ENCODE results near the gene EFCAB14. TPM values are rescaled to one million over a fixed set of nuclear protein-coding genes. Genes with fewer than 3 reads are reported as not detected.
A peak's percentile ranks its signal among the peaks of the same experiment; 100 is the strongest.

Gene EFCAB14
- total and polyA plus RNA-seq, 2 experiments from 2014 or later = 23.3 to 49.0 TPM

DNA sequence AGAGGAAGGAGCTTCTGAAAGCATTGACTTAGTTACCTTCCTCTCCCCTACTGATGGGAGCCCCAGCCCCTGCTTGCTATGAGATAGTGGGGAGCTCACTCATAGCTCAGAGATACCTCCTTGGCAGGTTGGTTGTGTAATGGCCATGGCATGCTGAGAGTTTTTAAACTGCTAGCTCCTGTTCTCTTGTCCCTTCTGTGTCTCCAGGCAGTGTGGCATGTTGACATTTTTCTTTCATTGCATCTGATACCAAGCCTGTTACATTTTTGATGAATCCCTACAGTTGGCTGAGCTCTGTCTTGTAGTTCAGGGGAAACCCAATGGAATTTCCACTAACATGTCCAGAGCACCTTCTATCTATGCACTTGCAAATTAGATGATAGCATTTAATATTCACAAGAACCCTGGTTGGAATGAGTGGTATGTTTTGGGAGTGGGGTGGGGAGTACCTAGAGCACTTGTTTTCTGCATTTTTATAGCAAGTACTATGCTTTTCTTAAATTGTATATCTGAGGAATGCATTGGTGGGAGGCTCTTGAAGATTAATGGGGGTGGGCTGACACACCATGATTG lies 39.1 kb upstream of the EFCAB14 start:
- peaks cover 2% of the 10 kb centered on the region for H3K27me3 Mint-ChIP-seq (ENCODE audit: insufficient read depth, low read depth, poor library complexity)
- Histone ChIP-seq H3K27me3 (ENCODE audit: insufficient read depth) (no peaks in the 10 kb centered on the region), H3K4me2 (0 out of 2 replicates have a peak overlapping the region, but pooled peaks have one; percentile 46), H3K4me3 (no peak overlapping the region), H3K36me3 (ENCODE audit: insufficient read depth) (no peaks in the 10 kb centered on the region), H4K20me1 (replicated peaks; ENCODE audit: insufficient read depth) (no peaks in the 10 kb centered on the region), H2AFZ (peak overlapping the region; percentile 53; the same call in 1 of the 2 replicates), H3K9me2 (ENCODE audit: insufficient read depth) (no peaks in the 10 kb centered on the region), H3K4me1 (ENCODE audit: insufficient read depth) (peaks cover 17% of the 10 kb centered on the region; the same call in 1 of the 2 replicates), H3F3A (replicated peaks; ENCODE audit: low read depth) (no peaks in the 10 kb centered on the region), H3K79me2 (replicated peaks; ENCODE audit: insufficient read depth) (no peaks in the 10 kb centered on the region), H3K27ac (ENCODE audit: low read depth) (peak overlapping the region; percentile 73)
- H3K4me1 Mint-ChIP-seq = peaks cover 23% of the 10 kb centered on the region
- no peak for DNase-seq (ENCODE audit: low spot score)
- TF ChIP-seq NANOG (IDR thresholded peaks at IDR 0.05; ENCODE audit: borderline replicate concordance) (no peak), ZNF331 (CRISPR knock-in tag; IDR thresholded peaks at IDR 0.05; ENCODE audit: low read depth) (no peak), EZH2 (IDR thresholded peaks at IDR 0.05; ENCODE audit: low read depth, unreplicated experiment) (no peak), CREB1 (CRISPR knock-in tag; IDR thresholded peaks at IDR 0.05; ENCODE audit: low read depth) (no peak), JUNB (IDR thresholded peaks at IDR 0.05; ENCODE audit: unreplicated experiment) (no peak), EZH2phosphoT487 (IDR thresholded peaks at IDR 0.05; ENCODE audit: unreplicated experiment) (no peak), STAT1 (IDR thresholded peaks at IDR 0.05; ENCODE audit: unreplicated experiment) (no peak), ZNF114 (CRISPR knock-in tag; IDR thresholded peaks at IDR 0.05) (no peak), POLR2AphosphoS5 (IDR thresholded peaks at IDR 0.05; ENCODE audit: low read depth) (no peak)
- TF ChIP-seq, protein P1, sequence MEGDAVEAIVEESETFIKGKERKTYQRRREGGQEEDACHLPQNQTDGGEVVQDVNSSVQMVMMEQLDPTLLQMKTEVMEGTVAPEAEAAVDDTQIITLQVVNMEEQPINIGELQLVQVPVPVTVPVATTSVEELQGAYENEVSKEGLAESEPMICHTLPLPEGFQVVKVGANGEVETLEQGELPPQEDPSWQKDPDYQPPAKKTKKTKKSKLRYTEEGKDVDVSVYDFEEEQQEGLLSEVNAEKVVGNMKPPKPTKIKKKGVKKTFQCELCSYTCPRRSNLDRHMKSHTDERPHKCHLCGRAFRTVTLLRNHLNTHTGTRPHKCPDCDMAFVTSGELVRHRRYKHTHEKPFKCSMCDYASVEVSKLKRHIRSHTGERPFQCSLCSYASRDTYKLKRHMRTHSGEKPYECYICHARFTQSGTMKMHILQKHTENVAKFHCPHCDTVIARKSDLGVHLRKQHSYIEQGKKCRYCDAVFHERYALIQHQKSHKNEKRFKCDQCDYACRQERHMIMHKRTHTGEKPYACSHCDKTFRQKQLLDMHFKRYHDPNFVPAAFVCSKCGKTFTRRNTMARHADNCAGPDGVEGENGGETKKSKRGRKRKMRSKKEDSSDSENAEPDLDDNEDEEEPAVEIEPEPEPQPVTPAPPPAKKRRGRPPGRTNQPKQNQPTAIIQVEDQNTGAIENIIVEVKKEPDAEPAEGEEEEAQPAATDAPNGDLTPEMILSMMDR (conservative IDR thresholded peaks at IDR 0.05; ENCODE audit: low read depth in 2 of 2) = no peak
- TF ChIP-seq, protein P2, sequence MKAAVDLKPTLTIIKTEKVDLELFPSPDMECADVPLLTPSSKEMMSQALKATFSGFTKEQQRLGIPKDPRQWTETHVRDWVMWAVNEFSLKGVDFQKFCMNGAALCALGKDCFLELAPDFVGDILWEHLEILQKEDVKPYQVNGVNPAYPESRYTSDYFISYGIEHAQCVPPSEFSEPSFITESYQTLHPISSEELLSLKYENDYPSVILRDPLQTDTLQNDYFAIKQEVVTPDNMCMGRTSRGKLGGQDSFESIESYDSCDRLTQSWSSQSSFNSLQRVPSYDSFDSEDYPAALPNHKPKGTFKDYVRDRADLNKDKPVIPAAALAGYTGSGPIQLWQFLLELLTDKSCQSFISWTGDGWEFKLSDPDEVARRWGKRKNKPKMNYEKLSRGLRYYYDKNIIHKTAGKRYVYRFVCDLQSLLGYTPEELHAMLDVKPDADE (IDR thresholded peaks at IDR 0.05) = no peak
- TF ChIP-seq, protein P3, sequence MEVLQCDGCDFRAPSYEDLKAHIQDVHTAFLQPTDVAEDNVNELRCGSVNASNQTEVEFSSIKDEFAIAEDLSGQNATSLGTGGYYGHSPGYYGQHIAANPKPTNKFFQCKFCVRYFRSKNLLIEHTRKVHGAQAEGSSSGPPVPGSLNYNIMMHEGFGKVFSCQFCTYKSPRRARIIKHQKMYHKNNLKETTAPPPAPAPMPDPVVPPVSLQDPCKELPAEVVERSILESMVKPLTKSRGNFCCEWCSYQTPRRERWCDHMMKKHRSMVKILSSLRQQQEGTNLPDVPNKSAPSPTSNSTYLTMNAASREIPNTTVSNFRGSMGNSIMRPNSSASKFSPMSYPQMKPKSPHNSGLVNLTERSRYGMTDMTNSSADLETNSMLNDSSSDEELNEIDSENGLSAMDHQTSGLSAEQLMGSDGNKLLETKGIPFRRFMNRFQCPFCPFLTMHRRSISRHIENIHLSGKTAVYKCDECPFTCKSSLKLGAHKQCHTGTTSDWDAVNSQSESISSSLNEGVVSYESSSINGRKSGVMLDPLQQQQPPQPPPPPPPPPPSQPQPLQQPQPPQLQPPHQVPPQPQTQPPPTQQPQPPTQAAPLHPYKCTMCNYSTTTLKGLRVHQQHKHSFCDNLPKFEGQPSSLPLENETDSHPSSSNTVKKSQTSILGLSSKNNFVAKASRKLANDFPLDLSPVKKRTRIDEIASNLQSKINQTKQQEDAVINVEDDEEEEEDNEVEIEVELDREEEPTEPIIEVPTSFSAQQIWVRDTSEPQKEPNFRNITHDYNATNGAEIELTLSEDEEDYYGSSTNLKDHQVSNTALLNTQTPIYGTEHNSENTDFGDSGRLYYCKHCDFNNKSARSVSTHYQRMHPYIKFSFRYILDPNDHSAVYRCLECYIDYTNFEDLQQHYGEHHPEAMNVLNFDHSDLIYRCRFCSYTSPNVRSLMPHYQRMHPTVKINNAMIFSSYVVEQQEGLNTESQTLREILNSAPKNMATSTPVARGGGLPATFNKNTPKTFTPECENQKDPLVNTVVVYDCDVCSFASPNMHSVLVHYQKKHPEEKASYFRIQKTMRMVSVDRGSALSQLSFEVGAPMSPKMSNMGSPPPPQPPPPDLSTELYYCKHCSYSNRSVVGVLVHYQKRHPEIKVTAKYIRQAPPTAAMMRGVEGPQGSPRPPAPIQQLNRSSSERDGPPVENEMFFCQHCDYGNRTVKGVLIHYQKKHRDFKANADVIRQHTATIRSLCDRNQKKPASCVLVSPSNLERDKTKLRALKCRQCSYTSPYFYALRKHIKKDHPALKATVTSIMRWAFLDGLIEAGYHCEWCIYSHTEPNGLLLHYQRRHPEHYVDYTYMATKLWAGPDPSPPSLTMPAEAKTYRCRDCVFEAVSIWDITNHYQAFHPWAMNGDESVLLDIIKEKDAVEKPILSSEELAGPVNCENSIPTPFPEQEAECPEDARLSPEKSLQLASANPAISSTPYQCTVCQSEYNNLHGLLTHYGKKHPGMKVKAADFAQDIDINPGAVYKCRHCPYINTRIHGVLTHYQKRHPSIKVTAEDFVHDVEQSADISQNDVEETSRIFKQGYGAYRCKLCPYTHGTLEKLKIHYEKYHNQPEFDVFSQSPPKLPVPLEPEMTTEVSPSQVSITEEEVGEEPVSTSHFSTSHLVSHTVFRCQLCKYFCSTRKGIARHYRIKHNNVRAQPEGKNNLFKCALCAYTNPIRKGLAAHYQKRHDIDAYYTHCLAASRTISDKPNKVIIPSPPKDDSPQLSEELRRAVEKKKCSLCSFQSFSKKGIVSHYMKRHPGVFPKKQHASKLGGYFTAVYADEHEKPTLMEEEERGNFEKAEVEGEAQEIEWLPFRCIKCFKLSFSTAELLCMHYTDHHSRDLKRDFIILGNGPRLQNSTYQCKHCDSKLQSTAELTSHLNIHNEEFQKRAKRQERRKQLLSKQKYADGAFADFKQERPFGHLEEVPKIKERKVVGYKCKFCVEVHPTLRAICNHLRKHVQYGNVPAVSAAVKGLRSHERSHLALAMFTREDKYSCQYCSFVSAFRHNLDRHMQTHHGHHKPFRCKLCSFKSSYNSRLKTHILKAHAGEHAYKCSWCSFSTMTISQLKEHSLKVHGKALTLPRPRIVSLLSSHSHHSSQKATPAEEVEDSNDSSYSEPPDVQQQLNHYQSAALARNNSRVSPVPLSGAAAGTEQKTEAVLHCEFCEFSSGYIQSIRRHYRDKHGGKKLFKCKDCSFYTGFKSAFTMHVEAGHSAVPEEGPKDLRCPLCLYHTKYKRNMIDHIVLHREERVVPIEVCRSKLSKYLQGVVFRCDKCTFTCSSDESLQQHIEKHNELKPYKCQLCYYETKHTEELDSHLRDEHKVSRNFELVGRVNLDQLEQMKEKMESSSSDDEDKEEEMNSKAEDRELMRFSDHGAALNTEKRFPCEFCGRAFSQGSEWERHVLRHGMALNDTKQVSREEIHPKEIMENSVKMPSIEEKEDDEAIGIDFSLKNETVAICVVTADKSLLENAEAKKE (CRISPR knock-in tag; IDR thresholded peaks at IDR 0.05) = no peak
- TF ChIP-seq, protein P4, sequence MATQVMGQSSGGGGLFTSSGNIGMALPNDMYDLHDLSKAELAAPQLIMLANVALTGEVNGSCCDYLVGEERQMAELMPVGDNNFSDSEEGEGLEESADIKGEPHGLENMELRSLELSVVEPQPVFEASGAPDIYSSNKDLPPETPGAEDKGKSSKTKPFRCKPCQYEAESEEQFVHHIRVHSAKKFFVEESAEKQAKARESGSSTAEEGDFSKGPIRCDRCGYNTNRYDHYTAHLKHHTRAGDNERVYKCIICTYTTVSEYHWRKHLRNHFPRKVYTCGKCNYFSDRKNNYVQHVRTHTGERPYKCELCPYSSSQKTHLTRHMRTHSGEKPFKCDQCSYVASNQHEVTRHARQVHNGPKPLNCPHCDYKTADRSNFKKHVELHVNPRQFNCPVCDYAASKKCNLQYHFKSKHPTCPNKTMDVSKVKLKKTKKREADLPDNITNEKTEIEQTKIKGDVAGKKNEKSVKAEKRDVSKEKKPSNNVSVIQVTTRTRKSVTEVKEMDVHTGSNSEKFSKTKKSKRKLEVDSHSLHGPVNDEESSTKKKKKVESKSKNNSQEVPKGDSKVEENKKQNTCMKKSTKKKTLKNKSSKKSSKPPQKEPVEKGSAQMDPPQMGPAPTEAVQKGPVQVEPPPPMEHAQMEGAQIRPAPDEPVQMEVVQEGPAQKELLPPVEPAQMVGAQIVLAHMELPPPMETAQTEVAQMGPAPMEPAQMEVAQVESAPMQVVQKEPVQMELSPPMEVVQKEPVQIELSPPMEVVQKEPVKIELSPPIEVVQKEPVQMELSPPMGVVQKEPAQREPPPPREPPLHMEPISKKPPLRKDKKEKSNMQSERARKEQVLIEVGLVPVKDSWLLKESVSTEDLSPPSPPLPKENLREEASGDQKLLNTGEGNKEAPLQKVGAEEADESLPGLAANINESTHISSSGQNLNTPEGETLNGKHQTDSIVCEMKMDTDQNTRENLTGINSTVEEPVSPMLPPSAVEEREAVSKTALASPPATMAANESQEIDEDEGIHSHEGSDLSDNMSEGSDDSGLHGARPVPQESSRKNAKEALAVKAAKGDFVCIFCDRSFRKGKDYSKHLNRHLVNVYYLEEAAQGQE (IDR thresholded peaks at IDR 0.05; ENCODE audit: unreplicated experiment) = no peak
- peaks cover 9% of the 10 kb centered on the region; the same call in 1 of the 3 replicates for H3K9me3 Mint-ChIP-seq
- ATAC-seq = peak; percentile 46
- H3K27ac Mint-ChIP-seq = 0 out of 2 replicates have a peak overlapping the region, but pooled peaks have one; percentile 16
- no peak overlapping the region for H3K4me3 Mint-ChIP-seq
- no peaks in the 10 kb centered on the region for H3K36me3 Mint-ChIP-seq (ENCODE audit: low read depth)
